GM19023 (cell line): ENCODE results near the gene SLC7A10.
"Not testable (repeated sequence)": the region's sequence is repeated elsewhere in the genome, so short reads cannot be mapped to it uniquely, and the experiment has no call there.

ENCODE experiments used
- ATAC-seq: cut with Tn5 transposase; IDR thresholded peaks from one replicate; pipeline ENCODE4 v1.9.1; 2021; ENCODE audit warnings: mild to moderate bottlenecking, moderate library complexity; ENCODE audit not compliant: unreplicated experiment

SLC7A10 gene

DNA sequence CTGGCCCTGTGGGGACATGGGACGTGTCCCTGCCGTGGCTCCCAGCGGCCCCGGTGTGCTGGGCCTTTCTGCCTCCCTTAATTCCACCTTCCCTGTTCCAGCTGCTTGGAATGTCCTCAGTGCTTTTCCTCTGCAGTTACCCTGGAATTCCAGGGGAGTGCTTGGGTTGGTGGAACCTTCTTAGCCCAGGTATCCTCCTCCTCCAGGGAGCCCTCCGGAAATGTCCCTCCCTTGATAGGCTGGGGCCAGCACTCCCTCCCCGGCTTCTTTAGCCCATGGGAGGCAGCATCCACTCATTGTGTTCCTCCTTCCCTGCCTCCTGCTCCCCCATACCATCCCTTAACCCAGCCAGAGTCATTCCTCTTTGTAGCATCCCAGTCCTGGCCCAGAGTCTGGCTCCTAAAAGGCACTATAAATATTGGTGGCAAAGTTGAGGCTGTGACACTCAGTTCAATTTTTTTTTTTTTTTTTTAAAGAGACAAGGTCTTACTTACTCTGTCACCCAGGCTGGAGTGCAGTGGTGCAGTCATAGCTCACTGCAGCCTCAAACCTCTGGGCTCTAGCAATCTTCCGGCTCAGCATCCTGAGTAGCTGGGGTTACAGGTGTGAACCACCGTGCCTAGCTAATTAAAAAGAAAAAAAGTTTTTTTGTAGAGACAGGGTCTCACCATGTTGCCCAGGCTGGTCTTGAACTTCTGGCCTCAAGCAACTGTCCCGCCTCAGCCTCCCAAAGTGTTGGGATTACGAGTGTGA is 13.7 kb upstream of the SLC7A10 start:
- ATAC-seq = no peak

- no peak for ATAC-seq
Observed at GRCh38 chr19:33238481-33239149, 13.0 kb upstream of the SLC7A10 start.

DNA sequence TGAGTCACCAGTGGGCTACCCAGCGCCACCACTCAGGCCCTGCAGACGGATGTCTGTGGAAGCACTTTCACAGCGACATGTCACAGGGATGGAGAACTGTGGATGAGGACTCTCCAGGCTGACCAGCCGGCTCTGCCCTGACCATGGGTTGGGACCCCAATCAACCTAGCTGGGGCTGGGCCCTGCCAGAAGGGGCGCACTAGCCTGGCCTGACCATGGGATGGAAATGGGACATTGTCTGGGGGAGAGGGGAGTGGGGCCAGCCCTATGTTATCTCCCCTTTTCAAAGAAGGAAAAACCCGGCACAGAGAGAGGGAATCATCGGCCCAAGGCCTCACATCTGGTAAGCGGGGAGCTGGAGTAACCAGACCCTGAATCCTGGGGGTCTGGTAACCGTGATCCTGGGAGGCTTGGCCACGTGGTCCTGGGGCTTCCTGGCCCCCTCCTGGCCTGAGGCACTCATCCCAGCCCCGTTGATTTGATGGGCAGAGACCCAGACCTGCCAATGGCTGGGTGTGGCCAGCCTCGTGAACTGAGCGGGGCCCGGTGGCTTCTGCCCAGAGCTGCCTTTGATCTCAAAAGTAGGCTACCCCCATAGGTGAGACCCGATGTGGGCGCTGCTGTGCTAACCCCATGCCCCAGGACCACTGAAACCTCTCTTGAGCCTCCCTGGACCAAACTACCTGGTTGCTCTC is 11.2 kb upstream of the SLC7A10 start:
- no peak for ATAC-seq

- ATAC-seq = no peak
Observed at GRCh38 chr19:33235996-33236350, 10.3 kb upstream of the SLC7A10 start.

DNA sequence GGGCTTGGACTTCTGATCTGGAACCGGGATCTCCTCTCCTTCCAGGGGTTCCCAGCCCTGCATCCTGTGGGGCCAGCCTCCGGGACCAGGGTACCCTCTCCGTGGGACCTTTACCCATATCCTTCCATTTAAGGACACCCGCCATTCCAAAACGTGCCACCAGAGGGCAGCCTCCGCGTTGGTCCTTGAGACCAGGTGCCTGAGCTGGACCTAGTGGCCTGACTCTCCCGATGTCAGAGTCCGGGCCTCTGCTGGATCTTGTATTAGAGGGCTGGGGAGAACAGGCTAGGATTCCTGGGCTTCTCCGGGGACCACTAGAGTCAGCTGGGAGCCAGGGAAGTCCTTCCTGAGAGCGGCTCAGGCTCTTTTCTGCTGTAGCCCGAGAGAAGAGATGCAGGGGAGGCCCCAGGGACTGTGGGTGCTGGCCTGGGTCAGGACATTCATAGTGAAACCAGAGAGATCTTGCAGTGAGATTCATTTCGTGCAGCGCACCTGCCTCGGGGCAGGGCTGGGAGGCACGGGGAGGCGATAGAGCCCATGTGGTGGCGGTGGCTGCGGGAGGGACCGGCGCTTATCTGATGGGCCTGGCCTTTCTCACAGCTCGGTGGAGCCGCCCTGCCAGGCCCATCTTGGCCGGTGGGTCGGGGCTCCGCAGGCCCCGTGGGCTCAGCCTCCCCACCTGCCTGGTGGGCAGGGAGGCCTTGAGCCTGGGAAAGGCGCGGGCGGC is 9.8 kb upstream of the SLC7A10 start:
- ATAC-seq = peak; percentile 98

GRCh38 chr19:33234736-33235135 is 9.1 kb upstream of the SLC7A10 start:
- no peak for ATAC-seq

- no peak for ATAC-seq
Observed at GRCh38 chr19:33234092-33234491, 8.4 kb upstream of the SLC7A10 start.

GRCh38 chr19:33233056-33233873 is 7.6 kb upstream of the SLC7A10 start:
- ATAC-seq = no peak

- ATAC-seq = no peak
Observed at GRCh38 chr19:33232656-33233055, 7.0 kb upstream of the SLC7A10 start.

DNA sequence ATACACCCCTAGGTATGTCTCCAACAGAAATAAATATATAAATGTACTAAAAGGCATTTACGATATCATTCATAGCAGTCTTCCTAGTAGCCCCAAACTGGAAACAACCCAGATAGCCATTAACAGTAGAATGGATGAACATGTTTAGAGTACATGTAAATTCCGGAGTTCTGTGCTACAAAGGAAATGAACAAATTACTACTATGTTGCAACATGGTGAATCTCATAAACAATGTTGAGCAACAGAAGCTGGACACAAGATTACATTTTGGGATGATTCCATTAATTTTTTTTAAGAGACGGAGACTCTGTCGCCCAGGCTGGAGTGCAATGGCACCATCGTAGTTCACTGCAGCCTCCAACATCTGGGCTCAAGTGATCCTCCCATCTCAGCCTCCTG is 5.9 kb upstream of the SLC7A10 start:
- no peak for ATAC-seq

- no peak for ATAC-seq
Observed at GRCh38 chr19:33229962-33230361, 4.3 kb upstream of the SLC7A10 start.

- no peak for ATAC-seq
Observed at GRCh38 chr19:33227870-33228599, 2.4 kb upstream of the SLC7A10 start.

GRCh38 chr19:33227242-33227650 is 1.6 kb upstream of the SLC7A10 start:
- no peak for ATAC-seq

DNA sequence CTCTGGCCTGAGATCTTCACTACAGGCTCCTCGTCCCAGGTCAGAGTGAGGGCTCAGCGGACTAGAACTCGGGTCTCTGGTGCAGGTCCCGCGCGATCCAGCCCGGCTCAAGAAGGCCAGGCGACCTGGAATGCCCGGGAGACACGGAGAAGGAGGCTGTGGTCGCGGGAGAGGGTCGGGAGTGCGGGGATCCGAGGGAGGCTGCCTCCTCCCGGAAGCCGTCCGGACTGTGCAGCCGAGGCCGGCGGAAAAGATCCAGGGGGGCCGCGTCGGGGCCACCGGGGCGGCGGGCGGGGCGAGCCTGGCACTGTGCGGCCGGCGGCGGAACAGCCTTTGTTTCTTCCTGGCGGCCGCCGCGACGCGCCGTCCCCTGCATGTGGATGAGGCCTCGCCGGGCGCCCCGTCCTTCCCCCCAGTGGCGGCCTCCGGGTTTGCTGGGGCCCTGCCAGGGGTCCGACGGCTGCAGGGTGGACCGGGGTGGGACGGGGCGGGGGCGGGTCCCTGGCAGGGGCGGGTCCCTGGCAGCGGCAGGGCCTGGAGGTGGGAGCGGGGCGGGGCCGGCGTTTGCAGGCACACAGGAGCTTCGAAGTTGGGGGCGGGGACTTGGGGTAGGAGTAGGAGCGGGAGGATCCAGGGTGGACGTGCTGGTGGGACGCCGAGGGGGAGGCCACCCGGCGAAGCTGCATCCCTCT is 1.0 kb upstream of the SLC7A10 start:
- ATAC-seq = no peak

DNA sequence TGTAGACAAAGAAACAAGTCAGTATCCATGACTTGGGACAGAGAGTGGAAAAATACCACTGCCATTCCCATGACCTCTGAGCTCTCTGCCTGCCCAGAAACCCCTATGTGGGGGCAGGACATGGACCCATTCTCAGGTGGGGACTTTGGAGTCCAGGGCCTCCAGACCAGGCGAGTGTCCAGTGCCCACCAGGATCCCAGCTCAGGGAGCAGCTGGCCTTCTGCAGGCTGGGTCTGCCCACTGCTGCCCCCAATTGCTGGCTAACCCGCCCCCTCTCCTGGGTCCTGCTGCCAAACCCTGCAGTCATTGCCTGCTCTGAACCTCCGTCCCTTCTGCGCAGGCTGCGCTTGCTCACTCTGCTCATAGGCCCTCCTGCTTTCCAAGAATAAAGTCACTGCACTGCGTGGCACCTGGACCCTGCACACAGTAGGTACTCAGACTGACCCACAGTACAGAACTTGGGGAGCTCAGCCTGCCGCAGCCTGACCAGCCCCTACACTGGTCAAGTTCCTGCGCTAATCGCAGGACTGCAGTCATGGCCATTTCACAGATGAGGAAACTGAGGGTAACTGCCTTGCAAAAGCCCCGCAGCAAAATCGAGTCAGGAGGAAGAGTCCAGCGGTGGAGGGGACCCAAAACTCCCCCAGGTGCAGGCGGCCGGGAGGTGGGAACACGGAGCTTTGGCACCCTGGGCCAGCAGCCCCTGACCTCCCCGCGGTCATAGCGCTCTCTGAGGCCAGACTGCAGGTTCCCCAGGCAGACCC is 774 bp downstream of the SLC7A10 start:
- ATAC-seq = no peak

GRCh38 chr19:33222255-33222654 is 3.4 kb downstream of the SLC7A10 start:
- not testable (repeated sequence) for ATAC-seq

DNA sequence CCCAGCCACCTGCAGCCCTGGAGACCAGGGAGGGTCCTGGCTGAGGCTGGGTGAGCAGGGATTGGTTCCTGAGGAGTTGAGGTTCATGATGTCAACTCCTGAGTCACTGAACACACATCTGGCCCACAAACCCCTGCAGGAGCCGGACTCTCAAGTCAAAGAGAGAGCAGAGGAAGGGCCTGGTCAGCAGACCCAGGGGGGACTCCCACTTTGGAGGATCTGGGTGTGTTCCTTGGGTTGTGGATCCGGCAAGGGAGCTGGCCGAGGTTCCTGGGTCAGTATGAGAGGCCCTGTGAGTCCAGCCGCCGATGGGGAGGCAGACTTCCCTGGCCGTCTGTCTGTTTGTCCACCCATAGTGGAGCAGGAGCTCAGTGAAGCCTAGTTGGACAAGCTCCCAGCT is 4.0 kb downstream of the SLC7A10 start:
- ATAC-seq = no peak

DNA sequence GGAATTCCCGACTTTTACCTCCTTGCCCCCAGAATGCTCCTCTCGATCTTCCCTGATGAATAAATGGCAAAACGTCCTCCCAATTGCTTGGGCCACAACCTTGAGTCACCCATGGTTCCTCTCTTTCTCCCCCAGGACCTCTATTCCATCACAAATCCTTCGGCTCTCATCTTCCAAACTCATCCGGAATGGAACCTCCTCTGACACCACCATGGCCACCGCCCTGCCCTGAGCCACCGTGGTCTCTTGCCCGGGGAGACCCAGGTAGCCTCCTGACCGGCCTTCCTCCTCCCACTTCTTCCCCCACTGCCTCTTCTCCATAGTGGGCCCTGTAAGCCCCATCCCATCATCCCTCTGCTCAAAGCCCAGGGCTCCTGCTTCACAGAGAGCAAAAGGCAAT is 4.9 kb downstream of the SLC7A10 start:
- ATAC-seq = no peak

GRCh38 chr19:33220115-33220514 is 5.5 kb downstream of the SLC7A10 start:
- ATAC-seq = no peak
